ENCODE measurements around the gene CD2BP2. TPM values are rescaled to one million over a fixed set of nuclear protein-coding genes. Genes with fewer than 3 reads are reported as not detected.

Gene CD2BP2
- total and polyA plus RNA-seq, 2 experiments from 2014 or later = 38.5 to 50.0 TPM

- Histone ChIP-seq H3K9me2 (ENCODE audit: insufficient read depth) (no peaks in the 10 kb centered on the region), H3K4me3 (no peak overlapping the region), H3K4me2 (ENCODE audit: unreplicated experiment) (no peak overlapping the region), H3K27ac (no peak overlapping the region), H3K27me3 (replicated peaks; ENCODE audit: insufficient read depth) (no peaks in the 10 kb centered on the region), H3K9me3 (ENCODE audit: low read depth) (no peaks in the 10 kb centered on the region), H3K4me1 (ENCODE audit: insufficient read depth) (peaks cover 10% of the 10 kb centered on the region), H2AFZ (no peak overlapping the region), H3K9ac (no peak overlapping the region), H3F3A (ENCODE audit: insufficient read depth) (0 out of 2 replicates have a peak, but pooled peaks cover 15% of the 10 kb centered on the region), H3K36me3 (ENCODE audit: low read depth) (peaks cover 7% of the 10 kb centered on the region; the same call in 1 of the 2 replicates), H4K20me1 (ENCODE audit: insufficient read depth) (no peaks in the 10 kb centered on the region), H3K79me2 (ENCODE audit: insufficient read depth) (peaks cover 66% of the 10 kb centered on the region)
- no peak for DNase-seq
- TF ChIP-seq EZH2phosphoT487 (IDR thresholded peaks at IDR 0.05; ENCODE audit: insufficient read depth, low read depth) (no peak), EZH2 (IDR thresholded peaks at IDR 0.05; ENCODE audit: insufficient read depth, poor library complexity, severe bottlenecking) (no peak)
- WGBS, 2 experiments (ENCODE audit: low coverage in 1 of 2, low lambda C conversion rate in 2 of 2, missing lambda C conversion rate in 2 of 2) = 90 to 93% methylated on average over 28 of the region's 28 CpGs
- in situ Hi-C loops (cut with MboI) = no loop called here
Observed at GRCh38 chr16:30358990-30359870, 4.1 kb upstream of the CD2BP2 start.

- no peak for DNase-seq
- Histone ChIP-seq H3K79me2 (ENCODE audit: insufficient read depth) (peaks cover 66% of the 10 kb centered on the region), H2AFZ (no peak overlapping the region), H3K9me2 (ENCODE audit: insufficient read depth) (no peaks in the 10 kb centered on the region), H3K4me2 (ENCODE audit: unreplicated experiment) (no peak overlapping the region), H3K27me3 (replicated peaks; ENCODE audit: insufficient read depth) (no peaks in the 10 kb centered on the region), H3K27ac (no peak overlapping the region), H3K9ac (no peak overlapping the region), H3K9me3 (ENCODE audit: low read depth) (no peaks in the 10 kb centered on the region), H3F3A (ENCODE audit: insufficient read depth) (0 out of 2 replicates have a peak, but pooled peaks cover 15% of the 10 kb centered on the region), H4K20me1 (ENCODE audit: insufficient read depth) (no peaks in the 10 kb centered on the region), H3K36me3 (ENCODE audit: low read depth) (peaks cover 5% of the 10 kb centered on the region; the same call in 1 of the 2 replicates), H3K4me3 (no peak overlapping the region), H3K4me1 (ENCODE audit: insufficient read depth) (peaks cover 16% of the 10 kb centered on the region)
- 83 to 88% methylated on average over 9 of the region's 9 CpGs for WGBS, 2 experiments (ENCODE audit: low coverage in 1 of 2, low lambda C conversion rate in 2 of 2, missing lambda C conversion rate in 2 of 2)
- no peak for TF ChIP-seq EZH2 (IDR thresholded peaks at IDR 0.05; ENCODE audit: insufficient read depth, poor library complexity, severe bottlenecking)
- TF ChIP-seq EZH2phosphoT487 (IDR thresholded peaks at IDR 0.05; ENCODE audit: insufficient read depth, low read depth) = no peak
- in situ Hi-C loops (cut with MboI) = no loop called here
Observed at GRCh38 chr16:30358577-30358936, 3.4 kb upstream of the CD2BP2 start.

GRCh38 chr16:30357715-30358576, 2.8 kb upstream of the CD2BP2 start:
- no peak overlapping the region for H3K4me3 ChIP-seq
- WGBS, 2 experiments (ENCODE audit: low coverage in 1 of 2, low lambda C conversion rate in 2 of 2, missing lambda C conversion rate in 2 of 2) = 84% methylated on average over 19 to 34 of the region's 37 CpGs
- H4K20me1 ChIP-seq (ENCODE audit: insufficient read depth) = no peaks in the 10 kb centered on the region
- TF ChIP-seq EZH2phosphoT487 (IDR thresholded peaks at IDR 0.05; ENCODE audit: insufficient read depth, low read depth) (no peak), EZH2 (IDR thresholded peaks at IDR 0.05; ENCODE audit: insufficient read depth, poor library complexity, severe bottlenecking) (no peak)
- no peaks in the 10 kb centered on the region; the same call in 1 of the 2 replicates for H3K36me3 ChIP-seq (ENCODE audit: low read depth)
- H3K4me2 ChIP-seq (ENCODE audit: unreplicated experiment) = no peak overlapping the region
- H3K9ac ChIP-seq = no peak overlapping the region
- peaks cover 64% of the 10 kb centered on the region for H3K79me2 ChIP-seq (ENCODE audit: insufficient read depth)
- H3F3A ChIP-seq (ENCODE audit: insufficient read depth) = peaks cover 16% of the 10 kb centered on the region; the same call in 1 of the 2 replicates
- in situ Hi-C loops (cut with MboI) = no loop called here
- H3K9me2 ChIP-seq (ENCODE audit: insufficient read depth) = no peaks in the 10 kb centered on the region
- H2AFZ ChIP-seq = no peak overlapping the region
- H3K4me1 ChIP-seq (ENCODE audit: insufficient read depth) = peaks cover 16% of the 10 kb centered on the region
- no peak for DNase-seq
- no peak overlapping the region for H3K27ac ChIP-seq
- no peaks in the 10 kb centered on the region for H3K9me3 ChIP-seq (ENCODE audit: low read depth)
- H3K27me3 ChIP-seq (replicated peaks; ENCODE audit: insufficient read depth) = no peaks in the 10 kb centered on the region

- peaks cover 62% of the 10 kb centered on the region for H3K79me2 ChIP-seq (ENCODE audit: insufficient read depth)
- DNase-seq = no peak
- peaks cover 22% of the 10 kb centered on the region for H3K4me1 ChIP-seq (ENCODE audit: insufficient read depth)
- no peaks in the 10 kb centered on the region; the same call in 1 of the 2 replicates for H3K36me3 ChIP-seq (ENCODE audit: low read depth)
- no peaks in the 10 kb centered on the region for H3K27me3 ChIP-seq (replicated peaks; ENCODE audit: insufficient read depth)
- 69 to 76% methylated on average over 5 of the region's 5 CpGs for WGBS, 2 experiments (ENCODE audit: low coverage in 1 of 2, low lambda C conversion rate in 2 of 2, missing lambda C conversion rate in 2 of 2)
- no peak overlapping the region for H2AFZ ChIP-seq
- no peaks in the 10 kb centered on the region for H3K9me3 ChIP-seq (ENCODE audit: low read depth)
- H4K20me1 ChIP-seq (ENCODE audit: insufficient read depth) = no peaks in the 10 kb centered on the region
- TF ChIP-seq EZH2phosphoT487 (IDR thresholded peaks at IDR 0.05; ENCODE audit: insufficient read depth, low read depth) (no peak), EZH2 (IDR thresholded peaks at IDR 0.05; ENCODE audit: insufficient read depth, poor library complexity, severe bottlenecking) (no peak)
- H3K4me2 ChIP-seq (ENCODE audit: unreplicated experiment) = no peak overlapping the region
- H3F3A ChIP-seq (ENCODE audit: insufficient read depth) = peaks cover 23% of the 10 kb centered on the region; the same call in 1 of the 2 replicates
- no peak overlapping the region for H3K9ac ChIP-seq
- H3K9me2 ChIP-seq (ENCODE audit: insufficient read depth) = no peaks in the 10 kb centered on the region
- H3K4me3 ChIP-seq = no peak overlapping the region
- H3K27ac ChIP-seq = peak overlapping the region; percentile 98
- in situ Hi-C loops (cut with MboI) = no loop called here
Observed at GRCh38 chr16:30357085-30357714, 2.1 kb upstream of the CD2BP2 start.

Data from GM23248 (cell line).